K562 (cell line): ENCODE measurements around the gene ZNF747. TPM values are rescaled to one million over a fixed set of nuclear protein-coding genes. Genes with fewer than 3 reads are reported as not detected.

Experiments used
- CHD1 ChIP-seq: fragments of 200-600 bp; sonication (generic); IDR thresholded peaks from one replicate; pipeline ENCODE4 v1.6.1; 2012; ENCODE audit warnings: mild to moderate bottlenecking, moderate library complexity, low read length, inconsistent platforms
- E2F8 ChIP-seq: fragments of 450-650 bp; IDR thresholded peaks from 2 replicates; pipeline ENCODE4 v1.7.1; 2018; ENCODE audit warnings: mild to moderate bottlenecking, low read depth; ENCODE audit not compliant: partially characterized antibody
- NEUROD1 ChIP-seq: fragments of 150-350 bp; IDR thresholded peaks from 2 replicates; pipeline ENCODE4 v1.6.1; 2014; ENCODE audit warnings: borderline replicate concordance, low read length, low read depth; ENCODE audit not compliant: partially characterized antibody
- NKRF ChIP-seq: fragments of 450-650 bp; IDR thresholded peaks from 2 replicates; pipeline ENCODE4 v1.6.1; 2016; ENCODE audit warnings: borderline replicate concordance
- POLR2AphosphoS2 ChIP-seq: IDR thresholded peaks from 2 replicates; pipeline ENCODE4 v1.6.1; 2012; ENCODE audit warnings: low read length, improper control_type of control experiment
- RFX7 ChIP-seq: fragments of 250-450 bp; sonication (Bioruptor Pico); IDR thresholded peaks from 2 replicates; pipeline ENCODE4 v1.5.1; 2021; ENCODE audit warnings: mild to moderate bottlenecking
- SUPT5H ChIP-seq: fragments of 450-650 bp; IDR thresholded peaks from 2 replicates; pipeline ENCODE4 v1.6.1; 2016
- ZBTB11 ChIP-seq, 3 experiments: fragments of 200-800 bp in 1 of 3; fragments of 250-450 bp in 1 of 3; fragments of 450-650 bp in 1 of 3; sonication (Bioruptor Pico) in 1 of 3; sonication (Bioruptor generic) in 1 of 3; formaldehyde crosslinking in 1 of 3; IDR thresholded peaks; 2 replicates each; pipeline versions ENCODE4 v1.6.1 to v1.8.0; 2016 to 2022; ENCODE audit warnings: mild to moderate bottlenecking in 2 of 3, missing genetic modification characterization in 2 of 3, missing compliant biosample characterization in 1 of 3, moderate library complexity in 1 of 3
- ZNF589 ChIP-seq: fragments of 200-800 bp; sonication (Bioruptor generic); IDR thresholded peaks from 2 replicates; pipeline ENCODE4 v1.6.1; 2016; ENCODE audit warnings: low read depth, missing genetic modification characterization, missing compliant biosample characterization
- polyA plus RNA-seq, 8 experiments: library from polyadenylated mRNA; depleted of rRNA in 4 of 8; stranded (reverse) in 5 of 8; unstranded in 3 of 8; fragments of >200 nt; fragmentation: Nextera tagmentation in 2 of 8; fragmentation: Illumina TruSeq in 1 of 8; extraction: Ambion mirVana in 2 of 8; extraction: Trizol in 1 of 8; gene quantifications; 2 replicates each; pipeline versions ENCODE4 v1.2.1 to v1.2.3, GENCODE V29; 2011 to 2014; ENCODE audit warnings: inconsistent platforms in 1 of 8, missing spikeins in 1 of 8
- total RNA-seq, 7 experiments: library from RNA; depleted of rRNA in 6 of 7; stranded (reverse); fragments of >200 nt in 6 of 7; fragmentation: Illumina TruSeq in 2 of 7; extraction: Trizol in 2 of 7; gene quantifications; 2 replicates each; pipeline versions ENCODE4 v1.2.1 to v1.2.3, GENCODE V29; 2011 to 2021; ENCODE audit warnings: low replicate concordance in 1 of 7
- TF ChIP-seq, protein P1 (sequence below): sonication (generic); formaldehyde crosslinking; IDR thresholded peaks from 2 replicates; pipeline ENCODE4 v1.8.0; 2023; ENCODE audit warnings: mild to moderate bottlenecking, missing genetic modification reagents
- TF ChIP-seq, protein P2 (sequence below): sonication (generic); formaldehyde crosslinking; IDR thresholded peaks from 2 replicates; pipeline ENCODE4 v1.8.0; 2022; ENCODE audit warnings: missing genetic modification reagents, mild to moderate bottlenecking, moderate library complexity, borderline replicate concordance

Gene ZNF747
- total and polyA plus RNA-seq, 9 of the 15 experiments (the other 6 are each of a cell fraction or from before 2014, with no cell fraction given), result 0.14 to 3.3 (median 1.5) TPM

- TF ChIP-seq E2F8, result no peak
- TF ChIP-seq POLR2AphosphoS2, result 0 out of 2 replicates have a peak, but pooled peaks have one; percentile 42
- peak; percentile 68; the same call in 1 of the 2 replicates for TF ChIP-seq ZNF589 (CRISPR knock-in tag)
- TF ChIP-seq, protein P1, sequence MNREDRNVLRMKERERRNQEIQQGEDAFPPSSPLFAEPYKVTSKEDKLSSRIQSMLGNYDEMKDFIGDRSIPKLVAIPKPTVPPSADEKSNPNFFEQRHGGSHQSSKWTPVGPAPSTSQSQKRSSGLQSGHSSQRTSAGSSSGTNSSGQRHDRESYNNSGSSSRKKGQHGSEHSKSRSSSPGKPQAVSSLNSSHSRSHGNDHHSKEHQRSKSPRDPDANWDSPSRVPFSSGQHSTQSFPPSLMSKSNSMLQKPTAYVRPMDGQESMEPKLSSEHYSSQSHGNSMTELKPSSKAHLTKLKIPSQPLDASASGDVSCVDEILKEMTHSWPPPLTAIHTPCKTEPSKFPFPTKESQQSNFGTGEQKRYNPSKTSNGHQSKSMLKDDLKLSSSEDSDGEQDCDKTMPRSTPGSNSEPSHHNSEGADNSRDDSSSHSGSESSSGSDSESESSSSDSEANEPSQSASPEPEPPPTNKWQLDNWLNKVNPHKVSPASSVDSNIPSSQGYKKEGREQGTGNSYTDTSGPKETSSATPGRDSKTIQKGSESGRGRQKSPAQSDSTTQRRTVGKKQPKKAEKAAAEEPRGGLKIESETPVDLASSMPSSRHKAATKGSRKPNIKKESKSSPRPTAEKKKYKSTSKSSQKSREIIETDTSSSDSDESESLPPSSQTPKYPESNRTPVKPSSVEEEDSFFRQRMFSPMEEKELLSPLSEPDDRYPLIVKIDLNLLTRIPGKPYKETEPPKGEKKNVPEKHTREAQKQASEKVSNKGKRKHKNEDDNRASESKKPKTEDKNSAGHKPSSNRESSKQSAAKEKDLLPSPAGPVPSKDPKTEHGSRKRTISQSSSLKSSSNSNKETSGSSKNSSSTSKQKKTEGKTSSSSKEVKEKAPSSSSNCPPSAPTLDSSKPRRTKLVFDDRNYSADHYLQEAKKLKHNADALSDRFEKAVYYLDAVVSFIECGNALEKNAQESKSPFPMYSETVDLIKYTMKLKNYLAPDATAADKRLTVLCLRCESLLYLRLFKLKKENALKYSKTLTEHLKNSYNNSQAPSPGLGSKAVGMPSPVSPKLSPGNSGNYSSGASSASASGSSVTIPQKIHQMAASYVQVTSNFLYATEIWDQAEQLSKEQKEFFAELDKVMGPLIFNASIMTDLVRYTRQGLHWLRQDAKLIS, result 0 out of 2 replicates have a peak, but pooled peaks have one; percentile 56
- TF ChIP-seq NEUROD1, result peak; percentile 12
- no peak for TF ChIP-seq RFX7 (CRISPR knock-in tag)
- TF ChIP-seq ZBTB11 (CRISPR knock-in tag; IDR thresholded peaks at IDR 0.05), result peak in 1 of 3 experiments; percentile 51; a peak in 1 of 6 replicates
- TF ChIP-seq NKRF, result peak; percentile 57; the same call in 1 of the 2 replicates
- TF ChIP-seq CHD1, result no peak
- TF ChIP-seq, protein P2, sequence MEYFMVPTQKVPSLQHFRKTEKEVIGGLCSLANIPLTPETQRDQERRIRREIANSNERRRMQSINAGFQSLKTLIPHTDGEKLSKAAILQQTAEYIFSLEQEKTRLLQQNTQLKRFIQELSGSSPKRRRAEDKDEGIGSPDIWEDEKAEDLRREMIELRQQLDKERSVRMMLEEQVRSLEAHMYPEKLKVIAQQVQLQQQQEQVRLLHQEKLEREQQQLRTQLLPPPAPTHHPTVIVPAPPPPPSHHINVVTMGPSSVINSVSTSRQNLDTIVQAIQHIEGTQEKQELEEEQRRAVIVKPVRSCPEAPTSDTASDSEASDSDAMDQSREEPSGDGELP (CRISPR knock-in tag), result no peak
- peak; percentile 78 for TF ChIP-seq SUPT5H
These were observed 583 bp upstream of the ZNF747 start (continued) for GRCh38 chr16:30535106-30535776.
